WTC11 (cell line): ENCODE measurements around the gene ZFP64. TPM values are rescaled to one million over a fixed set of nuclear protein-coding genes. Genes with fewer than 3 reads are reported as not detected.
A peak's percentile ranks its signal among the peaks of the same experiment; 100 is the strongest.
"Not testable (repeated sequence)": the region's sequence is repeated elsewhere in the genome, so short reads cannot be mapped to it uniquely, and the experiment has no call there.

Experiments
- ATAC-seq: fragments of 200-7000 bp; cut with Tn5 transposase; 2 replicates; pipeline ENCODE4 v1.10.0; 2021; ENCODE audit warnings: mild to moderate bottlenecking, moderate library complexity
- CTCF ChIA-PET: fragments of 300-600 bp; sonication (Branson Sonifier 250); formaldehyde crosslinking; loops from one replicate; lab custom pipeline; 2021; ENCODE audit warnings: antibody characterized with exemption; lab: Charles Lee
- POLR2A ChIA-PET: fragments of 350-600 bp; sonication (Branson Sonifier 250); formaldehyde crosslinking; loops from one replicate; lab custom pipeline; 2021; ENCODE audit warnings: antibody characterized with exemption; lab: Charles Lee
- DNase-seq: peaks from one replicate; pipeline ENCODE4 v3.0.0; 2021; ENCODE audit warnings: low spot score
- H3K27ac Mint-ChIP-seq: 2 replicates; pipeline ENCODE4 v1.8.0; 2021; ENCODE audit warnings: mixed read lengths
- H3K27me3 Mint-ChIP-seq: 2 replicates; pipeline ENCODE4 v1.8.0; 2021; ENCODE audit warnings: low read depth, mild to moderate bottlenecking, moderate library complexity, mixed read lengths
- H3K36me3 Mint-ChIP-seq: 2 replicates; pipeline ENCODE4 v1.8.0; 2021; ENCODE audit warnings: mixed read lengths
- H3K4me1 Mint-ChIP-seq: 2 replicates; pipeline ENCODE4 v1.8.0; 2022; ENCODE audit warnings: mixed read lengths
- H3K4me3 Mint-ChIP-seq: 2 replicates; pipeline ENCODE4 v1.8.0; 2021; ENCODE audit warnings: mild to moderate bottlenecking, moderate library complexity, mixed read lengths
- H3K9me3 Mint-ChIP-seq: 2 replicates; pipeline ENCODE4 v1.8.0; 2021; ENCODE audit warnings: mixed read lengths
- ATF1 ChIP-seq: sonication (generic); formaldehyde crosslinking; IDR thresholded peaks from 2 replicates; pipeline ENCODE4 v1.8.1; 2023; ENCODE audit warnings: mild to moderate bottlenecking, moderate library complexity, missing genetic modification reagents
- HMGA2 ChIP-seq: fragments of 250-450 bp; sonication (Bioruptor Pico); IDR thresholded peaks from 2 replicates; pipeline ENCODE4 v1.4.0; 2021; ENCODE audit warnings: mild to moderate bottlenecking, moderate library complexity
- JAZF1 ChIP-seq: fragments of 250-450 bp; sonication (Bioruptor Pico); IDR thresholded peaks from 2 replicates; pipeline ENCODE4 v1.9.0; 2021; ENCODE audit warnings: moderate library complexity, mild to moderate bottlenecking, inconsistent platforms
- JUN ChIP-seq: sonication (generic); formaldehyde crosslinking; IDR thresholded peaks from 2 replicates; pipeline ENCODE4 v1.8.0; 2023; ENCODE audit warnings: mild to moderate bottlenecking, missing genetic modification reagents
- NFATC4 ChIP-seq: fragments of 250-450 bp; sonication (Bioruptor Pico); IDR thresholded peaks from 2 replicates; pipeline ENCODE4 v1.9.0; 2021; ENCODE audit warnings: mild to moderate bottlenecking
- NR2C2 ChIP-seq: sonication (generic); formaldehyde crosslinking; IDR thresholded peaks from 2 replicates; pipeline ENCODE4 v1.8.0; 2022; ENCODE audit warnings: mild to moderate bottlenecking, missing genetic modification reagents
- PRRX2 ChIP-seq: fragments of 250-450 bp; sonication (Bioruptor Pico); IDR thresholded peaks from 2 replicates; pipeline ENCODE4 v1.8.0; 2021; ENCODE audit warnings: mild to moderate bottlenecking
- SP1 ChIP-seq: sonication (generic); formaldehyde crosslinking; conservative IDR thresholded peaks from 2 replicates; pipeline ENCODE4 v1.8.1; 2022; ENCODE audit warnings: missing genetic modification reagents
- TEAD4 ChIP-seq: sonication (generic); formaldehyde crosslinking; IDR thresholded peaks from 2 replicates; pipeline ENCODE4 v1.8.0; 2022; ENCODE audit warnings: mild to moderate bottlenecking, missing genetic modification reagents
- ZBTB21 ChIP-seq: sonication (generic); formaldehyde crosslinking; IDR thresholded peaks from 2 replicates; pipeline ENCODE4 v1.8.1; 2023; ENCODE audit warnings: mild to moderate bottlenecking, missing genetic modification reagents, borderline replicate concordance
- total RNA-seq: library from RNA; stranded (reverse); gene quantifications from 3 replicates; pipeline ENCODE4 v1.2.3, GENCODE V29; 2021
- TF ChIP-seq, protein P1 (sequence below): sonication (generic); formaldehyde crosslinking; IDR thresholded peaks from 2 replicates; pipeline ENCODE4 v1.8.0; 2022; ENCODE audit warnings: mild to moderate bottlenecking, missing genetic modification reagents
- TF ChIP-seq, protein P2 (sequence below): sonication (generic); formaldehyde crosslinking; IDR thresholded peaks from 2 replicates; pipeline ENCODE4 v1.8.1; 2023; ENCODE audit warnings: mild to moderate bottlenecking, missing genetic modification reagents, borderline replicate concordance
- TF ChIP-seq, protein P3 (sequence below): sonication (generic); formaldehyde crosslinking; IDR thresholded peaks from 2 replicates; pipeline ENCODE4 v1.8.1; 2023; ENCODE audit warnings: mild to moderate bottlenecking, moderate library complexity, missing genetic modification reagents
- TF ChIP-seq, protein P4 (sequence below): sonication (generic); formaldehyde crosslinking; IDR thresholded peaks from 2 replicates; pipeline ENCODE4 v1.8.1; 2022; ENCODE audit warnings: missing genetic modification reagents, borderline replicate concordance
- TF ChIP-seq, protein P5 (sequence below): sonication (generic); formaldehyde crosslinking; IDR thresholded peaks from 2 replicates; pipeline ENCODE4 v1.8.1; 2023; ENCODE audit warnings: mild to moderate bottlenecking, missing genetic modification reagents

ZFP64 gene
- total RNA-seq, 1 experiment from 2014 or later = 26.1 TPM

DNA sequence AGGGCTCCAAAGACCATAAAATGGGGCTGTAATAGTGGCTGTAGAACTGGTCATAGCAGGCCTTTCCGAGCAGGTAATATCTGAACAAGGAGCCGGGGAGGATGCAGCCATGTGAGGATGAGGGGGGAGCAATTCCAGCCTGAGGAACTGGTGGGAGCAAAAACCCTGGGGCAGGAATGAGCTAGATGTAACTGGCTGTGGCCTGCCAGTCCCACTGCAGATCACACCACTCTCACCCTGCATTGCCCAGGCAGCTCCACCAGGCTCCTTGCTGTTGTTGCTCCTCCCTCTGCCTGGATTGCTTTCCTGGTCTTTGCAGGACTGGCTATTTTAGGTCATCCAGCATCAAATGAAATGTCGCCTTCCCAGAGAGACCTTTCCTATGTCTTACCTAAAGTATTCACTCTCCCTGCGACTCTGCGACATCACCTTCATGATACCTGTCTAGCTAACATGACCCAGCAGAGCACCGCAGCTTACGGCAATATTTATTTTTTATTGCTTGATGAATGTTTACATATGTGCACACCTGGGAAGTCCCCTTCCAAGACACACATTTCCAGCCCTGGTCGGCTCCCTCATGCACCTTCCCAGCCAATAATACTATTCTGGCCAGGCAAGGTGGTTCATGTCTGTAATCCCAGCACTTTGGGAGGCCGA lies 2.4 kb upstream of the ZFP64 start:
- DNase-seq (no peak), ATAC-seq (no peak)
- Mint-ChIP-seq H3K4me1 (peaks cover 20% of the 10 kb centered on the region), H3K4me3 (no peak overlapping the region), H3K27ac (no peak overlapping the region), H3K36me3 (no peaks in the 10 kb centered on the region), H3K27me3 (no peaks in the 10 kb centered on the region), H3K9me3 (peaks cover 5% of the 10 kb centered on the region)
- TF ChIP-seq JAZF1 (no peak), ZBTB21 (CRISPR knock-in tag) (no peak)
- TF ChIP-seq, protein P1, sequence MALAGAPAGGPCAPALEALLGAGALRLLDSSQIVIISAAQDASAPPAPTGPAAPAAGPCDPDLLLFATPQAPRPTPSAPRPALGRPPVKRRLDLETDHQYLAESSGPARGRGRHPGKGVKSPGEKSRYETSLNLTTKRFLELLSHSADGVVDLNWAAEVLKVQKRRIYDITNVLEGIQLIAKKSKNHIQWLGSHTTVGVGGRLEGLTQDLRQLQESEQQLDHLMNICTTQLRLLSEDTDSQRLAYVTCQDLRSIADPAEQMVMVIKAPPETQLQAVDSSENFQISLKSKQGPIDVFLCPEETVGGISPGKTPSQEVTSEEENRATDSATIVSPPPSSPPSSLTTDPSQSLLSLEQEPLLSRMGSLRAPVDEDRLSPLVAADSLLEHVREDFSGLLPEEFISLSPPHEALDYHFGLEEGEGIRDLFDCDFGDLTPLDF (CRISPR knock-in tag) = no peak
- TF ChIP-seq, protein P2, sequence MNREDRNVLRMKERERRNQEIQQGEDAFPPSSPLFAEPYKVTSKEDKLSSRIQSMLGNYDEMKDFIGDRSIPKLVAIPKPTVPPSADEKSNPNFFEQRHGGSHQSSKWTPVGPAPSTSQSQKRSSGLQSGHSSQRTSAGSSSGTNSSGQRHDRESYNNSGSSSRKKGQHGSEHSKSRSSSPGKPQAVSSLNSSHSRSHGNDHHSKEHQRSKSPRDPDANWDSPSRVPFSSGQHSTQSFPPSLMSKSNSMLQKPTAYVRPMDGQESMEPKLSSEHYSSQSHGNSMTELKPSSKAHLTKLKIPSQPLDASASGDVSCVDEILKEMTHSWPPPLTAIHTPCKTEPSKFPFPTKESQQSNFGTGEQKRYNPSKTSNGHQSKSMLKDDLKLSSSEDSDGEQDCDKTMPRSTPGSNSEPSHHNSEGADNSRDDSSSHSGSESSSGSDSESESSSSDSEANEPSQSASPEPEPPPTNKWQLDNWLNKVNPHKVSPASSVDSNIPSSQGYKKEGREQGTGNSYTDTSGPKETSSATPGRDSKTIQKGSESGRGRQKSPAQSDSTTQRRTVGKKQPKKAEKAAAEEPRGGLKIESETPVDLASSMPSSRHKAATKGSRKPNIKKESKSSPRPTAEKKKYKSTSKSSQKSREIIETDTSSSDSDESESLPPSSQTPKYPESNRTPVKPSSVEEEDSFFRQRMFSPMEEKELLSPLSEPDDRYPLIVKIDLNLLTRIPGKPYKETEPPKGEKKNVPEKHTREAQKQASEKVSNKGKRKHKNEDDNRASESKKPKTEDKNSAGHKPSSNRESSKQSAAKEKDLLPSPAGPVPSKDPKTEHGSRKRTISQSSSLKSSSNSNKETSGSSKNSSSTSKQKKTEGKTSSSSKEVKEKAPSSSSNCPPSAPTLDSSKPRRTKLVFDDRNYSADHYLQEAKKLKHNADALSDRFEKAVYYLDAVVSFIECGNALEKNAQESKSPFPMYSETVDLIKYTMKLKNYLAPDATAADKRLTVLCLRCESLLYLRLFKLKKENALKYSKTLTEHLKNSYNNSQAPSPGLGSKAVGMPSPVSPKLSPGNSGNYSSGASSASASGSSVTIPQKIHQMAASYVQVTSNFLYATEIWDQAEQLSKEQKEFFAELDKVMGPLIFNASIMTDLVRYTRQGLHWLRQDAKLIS = no peak
- POLR2A ChIA-PET = no interaction called here
- CTCF ChIA-PET = interaction anchor here (3.7 kb wide), 1 partner anchor 89 kb away, joined by 25 read pairs; no protein-coding TSS in a partner anchor

DNA sequence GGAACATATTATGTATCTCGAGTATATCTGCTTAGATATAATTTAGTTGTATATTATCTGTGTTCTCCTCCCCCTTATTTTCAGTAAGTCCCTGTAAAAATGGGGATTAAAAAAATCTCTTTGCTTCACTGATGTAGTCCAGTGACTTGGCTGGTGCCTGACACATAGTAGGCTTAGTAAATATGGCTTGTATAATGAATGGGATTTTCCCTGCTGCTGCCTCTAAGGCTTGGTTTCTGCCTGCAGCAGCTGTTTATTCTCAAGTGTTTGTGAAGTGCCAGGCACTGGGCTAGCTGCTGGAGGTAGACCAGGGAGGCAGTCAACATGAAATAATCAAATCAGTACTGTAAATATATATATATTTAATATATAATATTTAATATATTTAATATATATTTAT lies 1.6 kb upstream of the ZFP64 start:
- POLR2A ChIA-PET = interaction anchor here (0.7 kb wide), 1 partner anchor 1652 kb away, joined by 6 read pairs; no protein-coding TSS in a partner anchor
- peak overlapping the region; percentile 80 for H3K4me3 Mint-ChIP-seq

DNA sequence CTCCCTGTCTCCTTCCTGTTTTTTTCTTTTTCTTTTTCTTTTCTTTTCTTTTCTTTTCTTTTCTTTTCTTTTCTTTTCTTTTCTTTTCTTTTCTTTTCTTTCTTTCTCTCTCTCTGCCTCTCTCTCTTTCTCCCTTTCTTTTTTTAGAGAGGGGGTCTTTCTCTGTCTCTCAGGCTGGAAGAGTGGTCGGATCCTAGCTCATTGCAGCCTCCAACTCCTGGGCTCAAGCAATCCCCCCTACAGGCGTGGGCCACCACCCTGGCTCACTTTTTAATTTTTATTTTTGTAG lies 1.1 kb upstream of the ZFP64 start:
- H3K27ac Mint-ChIP-seq = not testable (repeated sequence)
- CTCF ChIA-PET = interaction anchor here (2.3 to 3.7 kb wide), 2 partner anchors 64 to 87 kb away, joined by 10 to 25 read pairs; no protein-coding TSS in a partner anchor

More for the DNA sequence above, 1.6 kb upstream of the ZFP64 start:
- no peak for TF ChIP-seq ATF1
- TF ChIP-seq HMGA2 (CRISPR knock-in tag) = peak; percentile 80; the same call in 1 of the 2 replicates
- Mint-ChIP-seq H3K36me3 (no peaks in the 10 kb centered on the region), H3K4me1 (peaks cover 20% of the 10 kb centered on the region), H3K27ac (no peak overlapping the region), H3K27me3 (no peaks in the 10 kb centered on the region), H3K9me3 (peaks cover 5% of the 10 kb centered on the region)
- CTCF ChIA-PET = interaction anchor here (2.3 to 3.7 kb wide), 2 partner anchors 64 to 88 kb away, joined by 10 to 25 read pairs; no protein-coding TSS in a partner anchor
- ATAC-seq (no peak), DNase-seq (no peak)

DNA sequence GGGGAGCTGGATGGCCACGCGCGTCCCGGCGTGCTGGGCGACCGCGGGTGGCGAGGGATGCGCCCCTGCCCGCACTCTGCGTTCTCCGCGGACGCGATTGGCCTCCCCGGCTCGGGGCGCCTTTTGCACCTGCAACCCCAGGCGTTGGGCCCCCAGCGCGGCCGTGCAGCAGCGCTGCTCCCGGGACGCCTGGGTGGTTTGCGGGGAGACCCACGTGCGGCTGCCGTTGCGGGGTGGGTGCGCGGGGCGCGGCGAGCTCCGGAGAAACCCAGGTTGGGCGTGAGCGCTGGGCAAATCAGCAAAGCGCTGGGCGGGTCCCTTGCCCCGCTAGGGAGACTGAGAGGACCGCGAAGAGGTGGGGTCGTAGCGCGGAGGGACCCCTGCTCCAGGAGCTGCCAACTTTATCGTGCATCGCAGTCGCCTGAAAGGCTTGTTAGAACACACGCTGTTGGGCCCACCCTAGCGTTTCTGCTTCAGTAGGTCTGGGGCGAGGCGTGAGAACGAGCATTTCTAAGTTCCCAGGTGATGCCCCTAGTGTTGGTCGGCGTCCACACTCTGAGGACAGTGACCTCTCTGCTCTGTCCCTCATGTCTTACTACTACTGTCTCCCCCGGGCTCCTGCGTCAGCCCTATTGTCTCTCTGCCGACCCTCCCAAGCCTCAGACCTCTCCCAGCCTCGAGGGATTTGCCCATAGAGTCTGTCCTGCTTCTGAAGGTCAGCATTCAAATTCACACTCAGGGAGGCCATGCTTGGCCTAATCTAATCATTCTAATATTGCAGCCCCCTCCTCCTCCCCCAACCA lies 538 bp upstream of the ZFP64 start:
- ChIA-PET POLR2A (interaction anchor here (0.7 to 1.3 kb wide), 2 partner anchors 88 to 1651 kb away, joined by 4 to 6 read pairs; no protein-coding TSS in a partner anchor), CTCF (interaction anchor here (0.8 to 3.7 kb wide), 12 partner anchors 9 to 392 kb away, joined by 3 to 25 read pairs (median 4); no protein-coding TSS in a partner anchor)
- H3K36me3 Mint-ChIP-seq = peaks cover 3% of the 10 kb centered on the region; the same call in 1 of the 2 replicates
- DNase-seq = peak; percentile 58
- H3K4me1 Mint-ChIP-seq = peaks cover 20% of the 10 kb centered on the region
- peaks cover 4% of the 10 kb centered on the region for H3K9me3 Mint-ChIP-seq
- H3K27me3 Mint-ChIP-seq = no peaks in the 10 kb centered on the region
- peak overlapping the region; percentile 95 for H3K27ac Mint-ChIP-seq
- peak overlapping the region; percentile 80 for H3K4me3 Mint-ChIP-seq
- ATAC-seq = peak; percentile 74
- TF ChIP-seq, protein P3, sequence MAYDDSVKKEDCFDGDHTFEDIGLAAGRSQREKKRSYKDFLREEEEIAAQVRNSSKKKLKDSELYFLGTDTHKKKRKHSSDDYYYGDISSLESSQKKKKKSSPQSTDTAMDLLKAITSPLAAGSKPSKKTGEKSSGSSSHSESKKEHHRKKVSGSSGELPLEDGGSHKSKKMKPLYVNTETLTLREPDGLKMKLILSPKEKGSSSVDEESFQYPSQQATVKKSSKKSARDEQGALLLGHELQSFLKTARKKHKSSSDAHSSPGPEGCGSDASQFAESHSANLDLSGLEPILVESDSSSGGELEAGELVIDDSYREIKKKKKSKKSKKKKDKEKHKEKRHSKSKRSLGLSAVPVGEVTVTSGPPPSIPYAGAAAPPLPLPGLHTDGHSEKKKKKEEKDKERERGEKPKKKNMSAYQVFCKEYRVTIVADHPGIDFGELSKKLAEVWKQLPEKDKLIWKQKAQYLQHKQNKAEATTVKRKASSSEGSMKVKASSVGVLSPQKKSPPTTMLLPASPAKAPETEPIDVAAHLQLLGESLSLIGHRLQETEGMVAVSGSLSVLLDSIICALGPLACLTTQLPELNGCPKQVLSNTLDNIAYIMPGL = peak; percentile 90
- TF ChIP-seq TEAD4 (CRISPR knock-in tag) (0 out of 2 replicates have a peak, but pooled peaks have one; percentile 71), SP1 (CRISPR knock-in tag) (peak; percentile 29; the same call in 1 of the 2 replicates), PRRX2 (CRISPR knock-in tag) (no peak), NR2C2 (no peak), NFATC4 (CRISPR knock-in tag) (no peak), JUN (peak; percentile 79)
- TF ChIP-seq, protein P4, sequence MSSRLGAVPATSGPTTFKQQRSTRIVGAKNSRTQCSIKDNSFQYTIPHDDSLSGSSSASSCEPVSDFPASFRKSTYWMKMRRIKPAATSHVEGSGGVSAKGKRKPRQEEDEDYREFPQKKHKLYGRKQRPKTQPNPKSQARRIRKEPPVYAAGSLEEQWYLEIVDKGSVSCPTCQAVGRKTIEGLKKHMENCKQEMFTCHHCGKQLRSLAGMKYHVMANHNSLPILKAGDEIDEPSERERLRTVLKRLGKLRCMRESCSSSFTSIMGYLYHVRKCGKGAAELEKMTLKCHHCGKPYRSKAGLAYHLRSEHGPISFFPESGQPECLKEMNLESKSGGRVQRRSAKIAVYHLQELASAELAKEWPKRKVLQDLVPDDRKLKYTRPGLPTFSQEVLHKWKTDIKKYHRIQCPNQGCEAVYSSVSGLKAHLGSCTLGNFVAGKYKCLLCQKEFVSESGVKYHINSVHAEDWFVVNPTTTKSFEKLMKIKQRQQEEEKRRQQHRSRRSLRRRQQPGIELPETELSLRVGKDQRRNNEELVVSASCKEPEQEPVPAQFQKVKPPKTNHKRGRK (CRISPR knock-in tag) = peak; percentile 83; the same call in 1 of the 2 replicates
- TF ChIP-seq, protein P5, sequence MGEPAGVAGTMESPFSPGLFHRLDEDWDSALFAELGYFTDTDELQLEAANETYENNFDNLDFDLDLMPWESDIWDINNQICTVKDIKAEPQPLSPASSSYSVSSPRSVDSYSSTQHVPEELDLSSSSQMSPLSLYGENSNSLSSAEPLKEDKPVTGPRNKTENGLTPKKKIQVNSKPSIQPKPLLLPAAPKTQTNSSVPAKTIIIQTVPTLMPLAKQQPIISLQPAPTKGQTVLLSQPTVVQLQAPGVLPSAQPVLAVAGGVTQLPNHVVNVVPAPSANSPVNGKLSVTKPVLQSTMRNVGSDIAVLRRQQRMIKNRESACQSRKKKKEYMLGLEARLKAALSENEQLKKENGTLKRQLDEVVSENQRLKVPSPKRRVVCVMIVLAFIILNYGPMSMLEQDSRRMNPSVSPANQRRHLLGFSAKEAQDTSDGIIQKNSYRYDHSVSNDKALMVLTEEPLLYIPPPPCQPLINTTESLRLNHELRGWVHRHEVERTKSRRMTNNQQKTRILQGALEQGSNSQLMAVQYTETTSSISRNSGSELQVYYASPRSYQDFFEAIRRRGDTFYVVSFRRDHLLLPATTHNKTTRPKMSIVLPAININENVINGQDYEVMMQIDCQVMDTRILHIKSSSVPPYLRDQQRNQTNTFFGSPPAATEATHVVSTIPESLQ (CRISPR knock-in tag) = no peak

More for the DNA sequence above, 1.1 kb upstream of the ZFP64 start:
- H3K27me3 Mint-ChIP-seq, H3K36me3 Mint-ChIP-seq, ATAC-seq, DNase-seq, H3K9me3 Mint-ChIP-seq: not testable (repeated sequence)
- Mint-ChIP-seq H3K4me3 (peak overlapping the region; percentile 80), H3K4me1 (peaks cover 20% of the 10 kb centered on the region)
- POLR2A ChIA-PET = interaction anchor here (0.7 kb wide), 1 partner anchor 1652 kb away, joined by 6 read pairs; no protein-coding TSS in a partner anchor
